Measurements from ENCODE around the gene IGFBP3. TPM values are rescaled to one million over a fixed set of nuclear protein-coding genes. Genes with fewer than 3 reads are reported as not detected.

The IGFBP3 gene
- total and polyA plus RNA-seq, 9 of the 15 experiments (the other 6 are each of a cell fraction or from before 2014, with no cell fraction given): 0.08 to 0.22 (median 0.10) TPM; not detected in 5

GRCh38 chr7:45889367-45890067 is 31.6 kb downstream of the IGFBP3 start (continued):
- TF ChIP-seq E2F1 (CRISPR knock-in tag; IDR thresholded peaks at IDR 0.05) (no peak), TBL1XR1 (IDR thresholded peaks at IDR 0.05; ENCODE audit: low read length in 2 of 2) (no peak), MNT (conservative IDR thresholded peaks at IDR 0.05) (no peak), MTF1 (CRISPR knock-in tag; IDR thresholded peaks at IDR 0.05; ENCODE audit: borderline replicate concordance) (no peak), SMAD4 (CRISPR knock-in tag; conservative IDR thresholded peaks at IDR 0.05) (no peak)

DNA sequence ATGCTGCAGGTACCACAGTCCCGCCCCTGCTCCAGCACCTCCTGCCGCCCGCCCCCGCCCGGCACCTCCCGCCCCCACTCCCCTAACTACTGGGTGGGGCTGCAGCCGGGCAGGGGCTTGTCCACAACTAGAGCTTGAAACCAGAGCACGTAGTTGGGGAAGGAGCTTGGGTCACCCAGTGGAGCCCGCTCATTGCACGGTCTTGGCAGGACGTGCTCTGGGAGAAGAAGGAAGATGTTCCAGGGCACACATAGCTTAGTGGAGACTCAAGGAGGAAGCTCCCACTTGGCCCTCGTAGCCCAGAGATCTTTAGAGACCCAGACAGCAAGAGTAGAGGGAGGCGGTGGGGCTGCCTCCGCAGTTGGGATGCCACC is 32.1 kb downstream of the IGFBP3 start:
- no peaks in the 10 kb centered on the region for H3K9me1 ChIP-seq (ENCODE audit: control insufficient read depth, insufficient read depth, low read length)
- DNase-seq (ENCODE audit: extremely low read depth in 1 of 4, low spot score in 3 of 4) (peak in 1 of 4 experiments; percentile 23), FAIRE-seq (no peak), ATAC-seq (no peak)
- no peaks in the 10 kb centered on the region for H3K9me3 ChIP-seq (replicated peaks; ENCODE audit: control insufficient read depth, insufficient read depth, low read depth, low read length)
- no peaks in the 10 kb centered on the region for H4K20me1 ChIP-seq (replicated peaks; ENCODE audit: control insufficient read depth, insufficient read depth, low read length)
- H3K27ac ChIP-seq (ENCODE audit: extremely low read depth, low read depth, low read length): no peak overlapping the region
- ChIA-PET CTCF (ENCODE audit: low intra/inter-chr PET ratio) (no interaction called here), POLR2A (no interaction called here)
- BruUV-seq (replicated peaks): no TSS peak
- no peak overlapping the region for H3K4me2 ChIP-seq (ENCODE audit: insufficient read depth, low read length)
- no peaks in the 10 kb centered on the region for H3K79me2 ChIP-seq (ENCODE audit: control insufficient read depth, insufficient read depth, low read length)
- H3K27me3 ChIP-seq (ENCODE audit: control insufficient read depth in 2 of 2, insufficient read depth in 2 of 2, low read length in 2 of 2): peaks cover 7 to 38% of the 10 kb centered on the region in 2 experiments; a peak in 4 of 5 replicates
- in situ Hi-C loops (cut with MboI): no loop called here
- H3K4me1 ChIP-seq (replicated peaks in 1 of 2; ENCODE audit: control insufficient read depth in 2 of 2, insufficient read depth in 2 of 2, low read length in 2 of 2): peaks cover 0 to 6% of the 10 kb centered on the region in 2 experiments; a peak in 2 of 5 replicates
- 0% methylated on average over 12 of the region's 14 CpGs for WGBS (ENCODE audit: insufficient coverage, low coverage, missing lambda C conversion rate)
- no peak overlapping the region for H3K9ac ChIP-seq (ENCODE audit: insufficient read depth in 1 of 2, low read depth in 2 of 2, low read length in 2 of 2)
- intact Hi-C loops (cut with micrococcal nuclease): no loop called here
- no peaks in the 10 kb centered on the region for H3K36me3 ChIP-seq (ENCODE audit: control insufficient read depth, insufficient read depth, low read length)
- no peak overlapping the region for H2AFZ ChIP-seq (ENCODE audit: low read depth, low read length)
- no peak overlapping the region for H3K4me3 ChIP-seq
- TF ChIP-seq GTF2E2 (tag; IDR thresholded peaks at IDR 0.05) (no peak), ARID1B (IDR thresholded peaks at IDR 0.05) (no peak), CCAR2 (IDR thresholded peaks at IDR 0.05; ENCODE audit: low read depth, low read length) (no peak), CEBPZ (IDR thresholded peaks at IDR 0.05; ENCODE audit: borderline replicate concordance, low read depth, low read length) (no peak), SOX6 (IDR thresholded peaks at IDR 0.05) (no peak), MAFG (tag; conservative IDR thresholded peaks at IDR 0.05) (no peak), NCOA4 (IDR thresholded peaks at IDR 0.05; ENCODE audit: partially characterized antibody) (no peak), GTF2F1 (IDR thresholded peaks at IDR 0.05; ENCODE audit: low read depth, low read length) (no peak), ZNF347 (CRISPR knock-in tag; IDR thresholded peaks at IDR 0.05; ENCODE audit: low read depth) (no peak), TEAD4 (IDR thresholded peaks at IDR 0.05; ENCODE audit: low read length) (no peak), TEAD4 (CRISPR knock-in tag; IDR thresholded peaks at IDR 0.05; ENCODE audit: borderline replicate concordance) (no peak)
